HL-60 (cell line): ENCODE measurements around the gene ALG5.

Source experiments
- DNase-seq, 2 experiments: peaks; one replicate each; pipeline ENCODE4 v3.0.0-alpha.2; 2010 to 2020; ENCODE audit warnings: low read depth in 1 of 2, low spot score in 1 of 2
- H3K27ac ChIP-seq: fragments of 250-450 bp; sonication (Bioruptor Pico); replicated peaks from 2 replicates; pipeline ENCODE4 v1.5.1; 2020; ENCODE audit warnings: mild to moderate bottlenecking, moderate library complexity
- H3K27me3 ChIP-seq: fragments of 250-450 bp; sonication (Bioruptor Pico); 2 replicates; pipeline ENCODE4 v1.5.1; 2021; ENCODE audit warnings: mild to moderate bottlenecking, moderate library complexity; ENCODE audit not compliant: insufficient read depth, poor library complexity, severe bottlenecking
- H3K4me3 ChIP-seq: replicated peaks from 2 replicates; pipeline ENCODE4 v1.5.1; 2011; ENCODE audit warnings: mild to moderate bottlenecking, control low read depth, low read length; ENCODE audit not compliant: insufficient read depth
- CTCF ChIP-seq: IDR thresholded peaks from one replicate; pipeline ENCODE4 v1.5.1; 2011; ENCODE audit warnings: low read length, control low read depth, inconsistent platforms; ENCODE audit not compliant: insufficient read depth
- GABPA ChIP-seq: IDR thresholded peaks from 2 replicates; pipeline ENCODE4 v1.6.1; 2012; ENCODE audit warnings: low read depth
- POLR2AphosphoS5 ChIP-seq: IDR thresholded peaks from 2 replicates; pipeline ENCODE4 v1.6.1; 2012; ENCODE audit warnings: low read depth
- REST ChIP-seq: IDR thresholded peaks from 2 replicates; pipeline ENCODE4 v1.6.1; 2012; ENCODE audit warnings: low read depth; ENCODE audit not compliant: insufficient replicate concordance
- SPI1 ChIP-seq: IDR thresholded peaks from 2 replicates; pipeline ENCODE4 v1.6.1; 2012; ENCODE audit warnings: low read depth, mild to moderate bottlenecking, borderline replicate concordance
- long read RNA-seq: library from polyadenylated mRNA; unstranded; transcript quantifications from one replicate; pipeline ENCODE4 v2.0.0, GENCODE V29; 2020

The ALG5 gene
- long read RNA-seq, transcript ALG5-201 (10 exons, 1,154 nt) = major isoform, 125 of 158 reads
- long read RNA-seq, partial matches to known transcripts = 1 of 158 reads
- long read RNA-seq, other reads (novel, unspliced or antisense) = 32 of 158 reads

GRCh38 chr13:36999054-36999714 is at the start of gene ALG5:
ALG5 (minus strand) TSS chr13:36999340; CDS start chr13:36999300, 40 bp downstream.
- Histone ChIP-seq H3K4me3 (peak within 1 kb of the TSS; percentile 98), H3K27me3 (no peaks in the 10 kb centered on the region), H3K27ac (peak within 1 kb of the TSS; percentile 96)
- DNase-seq = peak; percentile 77 to 91
- TF ChIP-seq SPI1 (peak; percentile 15; the same call in 1 of the 2 replicates), REST (peak; percentile 80), POLR2AphosphoS5 (peak; percentile 92), CTCF (peak; percentile 73), GABPA (no peak; the same call in 1 of the 2 replicates)

GRCh38 chr13:37047846-37048245 is 48.7 kb upstream of the ALG5 start:
- Histone ChIP-seq H3K4me3 (no peak overlapping the region), H3K27ac (no peak overlapping the region), H3K27me3 (no peaks in the 10 kb centered on the region)
- no peak for DNase-seq
- TF ChIP-seq GABPA = no peak
- no peak for TF ChIP-seq CTCF
- TF ChIP-seq SPI1 = no peak
- no peak for TF ChIP-seq POLR2AphosphoS5
- TF ChIP-seq REST = no peak

- no peak overlapping the region for H3K27ac ChIP-seq
- DNase-seq = no peak
- TF ChIP-seq GABPA = no peak
- no peak for TF ChIP-seq REST
- TF ChIP-seq CTCF = no peak
- TF ChIP-seq SPI1 = no peak
- no peak for TF ChIP-seq POLR2AphosphoS5
- H3K4me3 ChIP-seq = no peak overlapping the region
- no peaks in the 10 kb centered on the region for H3K27me3 ChIP-seq
Measured at GRCh38 chr13:37047032-37047431, 47.9 kb upstream of the ALG5 start.
